GM12874 (cell line): ENCODE data around the gene METTL27.

Source experiments
- TF ChIP-seq, protein P1 (sequence below): IDR thresholded peaks from 2 replicates; pipeline ENCODE4 v1.5.1; 2011; ENCODE audit warnings: low read depth, mild to moderate bottlenecking, control low read depth, low read length, moderate library complexity; ENCODE audit not compliant: insufficient read depth

Gene METTL27, protein sequence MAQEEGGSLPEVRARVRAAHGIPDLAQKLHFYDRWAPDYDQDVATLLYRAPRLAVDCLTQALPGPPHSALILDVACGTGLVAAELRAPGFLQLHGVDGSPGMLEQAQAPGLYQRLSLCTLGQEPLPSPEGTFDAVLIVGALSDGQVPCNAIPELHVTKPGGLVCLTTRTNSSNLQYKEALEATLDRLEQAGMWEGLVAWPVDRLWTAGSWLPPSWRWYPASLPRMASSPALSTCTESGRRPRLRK

GRCh38 chr7:73842067-73842976 is at the start of gene METTL27:
METTL27 (minus strand) TSS chr7:73842516; CDS start chr7:73842140, 376 bp downstream.
- TF ChIP-seq, protein P1, sequence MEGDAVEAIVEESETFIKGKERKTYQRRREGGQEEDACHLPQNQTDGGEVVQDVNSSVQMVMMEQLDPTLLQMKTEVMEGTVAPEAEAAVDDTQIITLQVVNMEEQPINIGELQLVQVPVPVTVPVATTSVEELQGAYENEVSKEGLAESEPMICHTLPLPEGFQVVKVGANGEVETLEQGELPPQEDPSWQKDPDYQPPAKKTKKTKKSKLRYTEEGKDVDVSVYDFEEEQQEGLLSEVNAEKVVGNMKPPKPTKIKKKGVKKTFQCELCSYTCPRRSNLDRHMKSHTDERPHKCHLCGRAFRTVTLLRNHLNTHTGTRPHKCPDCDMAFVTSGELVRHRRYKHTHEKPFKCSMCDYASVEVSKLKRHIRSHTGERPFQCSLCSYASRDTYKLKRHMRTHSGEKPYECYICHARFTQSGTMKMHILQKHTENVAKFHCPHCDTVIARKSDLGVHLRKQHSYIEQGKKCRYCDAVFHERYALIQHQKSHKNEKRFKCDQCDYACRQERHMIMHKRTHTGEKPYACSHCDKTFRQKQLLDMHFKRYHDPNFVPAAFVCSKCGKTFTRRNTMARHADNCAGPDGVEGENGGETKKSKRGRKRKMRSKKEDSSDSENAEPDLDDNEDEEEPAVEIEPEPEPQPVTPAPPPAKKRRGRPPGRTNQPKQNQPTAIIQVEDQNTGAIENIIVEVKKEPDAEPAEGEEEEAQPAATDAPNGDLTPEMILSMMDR: no peak

DNA sequence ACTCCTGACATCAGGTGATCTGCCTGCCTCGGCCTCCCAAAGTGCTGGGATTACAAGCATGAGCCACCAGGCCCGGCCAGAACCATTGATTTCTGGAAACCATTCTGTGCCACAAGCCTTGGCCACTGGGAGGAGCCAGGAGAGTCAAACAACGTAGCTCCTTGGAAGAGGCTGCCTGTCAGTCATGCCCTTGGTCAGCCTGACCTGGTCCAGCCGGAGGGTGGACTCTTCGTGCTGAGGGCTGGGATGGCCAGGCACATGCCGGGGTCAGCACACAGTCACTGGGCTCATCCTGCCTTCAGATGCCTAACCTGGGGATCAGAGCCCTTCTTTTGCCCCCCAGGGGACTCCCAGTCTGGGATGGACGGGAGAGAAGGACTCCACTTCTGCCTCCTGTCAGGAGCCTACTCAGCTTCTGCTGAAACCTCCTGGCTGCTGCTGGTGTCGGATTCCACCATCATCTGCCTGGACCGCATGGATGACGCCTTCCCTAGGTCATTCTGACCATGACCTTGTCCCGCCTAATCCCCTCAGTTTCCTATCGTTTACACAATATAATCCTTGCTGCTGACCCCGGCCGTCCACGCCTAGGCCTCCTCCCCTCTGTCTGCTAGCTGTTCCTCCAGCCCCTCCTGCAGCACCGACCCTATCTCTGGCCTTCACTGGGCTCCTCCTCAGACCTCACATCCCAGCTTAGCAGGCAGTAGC is 49.0 kb upstream of the METTL27 start:
- TF ChIP-seq, protein P1: no peak

DNA sequence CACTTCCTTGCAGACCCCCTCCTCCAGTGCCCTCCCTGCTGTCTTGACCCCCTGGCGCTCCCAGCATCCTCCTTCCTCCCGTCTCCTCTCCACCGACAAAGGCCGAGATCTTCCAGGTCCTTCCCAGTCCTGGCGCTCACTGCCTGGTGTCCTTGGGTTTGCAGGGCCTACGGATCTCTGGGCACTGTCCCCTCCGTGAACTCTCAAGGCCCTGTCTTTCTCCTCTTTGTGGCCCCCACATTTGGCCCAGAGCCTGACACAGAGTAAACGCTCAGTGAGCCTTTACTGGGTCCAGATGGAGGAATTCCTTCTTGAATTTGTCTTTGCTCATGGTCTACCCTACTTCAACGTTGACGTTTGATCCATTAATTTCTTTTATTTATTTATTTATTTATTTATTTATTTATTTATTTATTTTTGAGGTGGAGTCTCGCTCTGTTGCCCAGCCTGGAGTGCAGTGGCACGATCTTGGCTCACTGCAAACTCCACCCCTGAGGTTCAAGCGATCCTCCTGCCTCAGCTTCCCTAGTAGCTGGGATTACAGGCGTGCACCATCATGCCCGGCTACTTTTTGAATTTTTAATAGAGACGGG is 48.3 kb upstream of the METTL27 start:
- TF ChIP-seq, protein P1: no peak

- TF ChIP-seq, protein P1: no peak
These were observed 46.6 kb upstream of the METTL27 start for GRCh38 chr7:73888959-73889358.

DNA sequence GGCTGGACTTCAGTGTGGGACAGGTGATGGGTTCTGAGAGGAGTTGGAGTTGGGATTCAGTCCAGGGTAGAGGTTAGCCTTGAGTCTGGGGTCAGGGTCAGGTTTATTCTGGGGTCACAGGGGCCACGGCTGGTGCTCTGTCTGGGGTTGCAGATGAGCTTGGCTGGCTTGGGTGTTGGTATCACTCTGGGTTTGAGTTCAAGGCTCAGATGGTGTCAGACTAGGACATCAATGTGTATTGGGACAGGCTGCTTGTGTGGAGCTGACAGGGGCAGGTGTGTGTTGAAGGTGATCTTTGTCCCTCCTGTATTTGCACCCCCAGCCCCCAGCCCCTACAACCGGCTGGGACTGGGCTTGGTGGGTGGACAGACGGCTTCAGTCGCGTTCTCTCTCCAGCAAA is 45.4 kb upstream of the METTL27 start:
- TF ChIP-seq, protein P1: no peak

DNA sequence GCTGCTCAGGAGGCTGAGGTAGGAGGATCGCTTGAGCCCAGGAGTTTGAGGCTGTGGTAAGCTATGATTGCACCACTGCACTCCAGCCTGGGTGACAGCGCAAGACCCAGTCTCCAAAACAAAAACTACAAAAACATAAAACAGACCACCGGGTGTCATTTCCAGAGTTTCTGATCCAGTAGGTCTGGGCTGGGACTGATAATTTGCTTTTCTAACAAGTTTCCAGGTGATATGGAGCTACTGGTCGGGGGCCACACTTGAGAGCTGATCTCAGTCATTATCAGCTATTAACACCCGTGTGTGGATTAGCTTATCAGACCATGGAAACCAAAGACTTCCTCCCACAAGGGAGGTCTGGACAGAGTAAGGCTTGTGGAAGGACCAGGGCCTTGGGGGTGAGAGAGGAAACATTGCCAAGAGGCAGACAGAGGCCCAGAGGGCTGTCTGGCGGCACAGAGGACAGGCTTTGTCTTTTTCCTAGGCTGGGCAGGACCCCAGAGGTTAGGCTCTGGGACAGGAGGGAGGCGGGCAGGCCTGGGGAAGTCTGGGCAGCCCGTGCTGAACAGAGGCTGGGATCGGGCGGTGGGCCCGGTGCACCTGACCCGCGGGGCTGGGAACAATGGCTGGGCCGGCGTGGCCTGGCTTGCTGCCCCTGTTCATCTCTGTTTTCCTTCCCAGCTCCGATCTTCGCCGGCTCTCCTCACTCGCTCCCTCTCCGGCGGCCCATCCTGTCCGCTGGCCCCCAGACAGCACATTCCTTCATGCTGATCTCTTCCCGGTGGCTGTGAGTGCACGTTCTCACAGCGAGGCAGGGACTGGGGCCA is 43.9 kb upstream of the METTL27 start:
- TF ChIP-seq, protein P1: no peak
